ENCODE results near the gene DBNDD1.

DBNDD1 gene

GRCh38 chr16:89996178-89996489 is 23.1 kb downstream of the DBNDD1 start:
- TF ChIP-seq CTCF (IDR thresholded peaks at IDR 0.05) = no peak

GRCh38 chr16:89994389-89994720 is 24.9 kb downstream of the DBNDD1 start:
- no peak for TF ChIP-seq CTCF (IDR thresholded peaks at IDR 0.05)

- no peak for TF ChIP-seq CTCF (IDR thresholded peaks at IDR 0.05)
Measured at GRCh38 chr16:89993971-89994370, 25.3 kb downstream of the DBNDD1 start.

GRCh38 chr16:89993377-89993776 is 25.9 kb downstream of the DBNDD1 start:
- TF ChIP-seq CTCF (IDR thresholded peaks at IDR 0.05) = no peak

GRCh38 chr16:89990799-89991198 is 28.5 kb downstream of the DBNDD1 start:
- TF ChIP-seq CTCF (IDR thresholded peaks at IDR 0.05) = no peak

GRCh38 chr16:89988951-89989350 is 30.3 kb downstream of the DBNDD1 start:
- no peak for TF ChIP-seq CTCF (IDR thresholded peaks at IDR 0.05)

GRCh38 chr16:89987169-89987568 is 32.1 kb downstream of the DBNDD1 start:
- TF ChIP-seq CTCF (IDR thresholded peaks at IDR 0.05) = no peak

GRCh38 chr16:89986600-89986999 is 32.7 kb downstream of the DBNDD1 start:
- TF ChIP-seq CTCF (IDR thresholded peaks at IDR 0.05) = no peak

Measured in LNCAP (cell line).